ENCODE data around the gene ZBTB20. TPM values are rescaled to one million over a fixed set of nuclear protein-coding genes. Genes with fewer than 3 reads are reported as not detected.
"Not testable (repeated sequence)": the region's sequence is repeated elsewhere in the genome, so short reads cannot be mapped to it uniquely, and the experiment has no call there.

Gene ZBTB20
- total RNA-seq, 1 donor from 2014 or later: 32.5 TPM

DNA sequence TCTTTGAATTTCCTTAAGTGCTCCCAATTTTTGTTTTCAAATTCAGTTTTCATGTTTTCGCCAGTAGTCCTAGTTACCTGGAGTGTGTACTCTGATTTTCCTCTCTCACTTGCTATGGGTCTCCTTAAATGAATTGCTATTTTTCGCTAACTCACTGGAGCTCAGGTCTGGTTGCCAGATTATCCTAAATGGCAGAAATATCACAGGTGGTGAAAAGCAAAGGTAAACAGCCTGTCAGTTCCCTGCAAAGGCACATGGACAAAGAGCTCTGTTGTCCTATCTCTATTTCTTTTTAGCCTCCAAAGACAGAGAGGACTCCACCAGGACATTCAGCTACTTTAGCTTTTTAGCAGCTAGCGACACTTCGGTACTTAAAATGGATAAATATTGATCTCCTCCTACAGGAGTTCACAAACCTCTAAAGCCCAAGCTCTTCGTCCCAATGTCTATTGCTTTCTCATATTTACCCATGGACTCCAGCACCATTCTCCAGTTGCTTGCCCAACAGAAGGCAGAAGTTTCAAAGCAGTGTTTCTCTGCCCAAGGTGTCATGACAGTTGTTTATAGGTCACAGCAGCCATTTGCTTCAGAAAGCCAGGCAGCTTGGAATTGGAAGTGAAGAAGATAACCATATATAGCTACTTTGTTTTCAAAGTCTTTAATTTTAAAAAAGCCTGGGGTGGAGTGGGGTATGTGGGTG is 12.3 kb downstream of the ZBTB20 start:
- no peaks in the 10 kb centered on the region for H3K27me3 ChIP-seq (ENCODE audit: control insufficient read depth, insufficient read depth, low read length)
- no peak overlapping the region for H3K4me3 ChIP-seq (ENCODE audit: low read depth, low read length)
- no peak for DNase-seq (ENCODE audit: low read depth)
- no peak for TF ChIP-seq CTCF (IDR thresholded peaks at IDR 0.05; ENCODE audit: insufficient read depth, low read length, poor library complexity, severe bottlenecking)
- H3K36me3 ChIP-seq (ENCODE audit: control insufficient read depth, insufficient read depth, low read length): no peaks in the 10 kb centered on the region

DNA sequence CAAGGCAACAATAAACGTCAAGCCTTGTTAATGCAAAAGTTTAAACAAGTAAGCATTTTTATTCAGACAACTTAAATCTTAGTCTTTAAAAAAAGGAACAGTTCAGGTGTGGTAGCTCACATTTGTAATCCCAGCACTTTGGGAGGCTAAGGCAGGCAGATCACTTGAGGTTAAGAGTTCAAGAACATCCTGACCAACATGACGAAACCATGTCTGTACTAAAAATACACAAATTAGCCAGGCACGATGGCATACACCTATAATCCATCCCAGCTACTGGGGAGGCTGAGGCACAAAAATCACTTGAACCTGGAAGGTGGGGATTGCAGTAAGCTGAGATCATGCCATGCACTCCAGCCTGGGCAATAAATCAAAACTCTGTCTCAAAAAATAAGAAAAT is 19.9 kb downstream of the ZBTB20 start:
- TF ChIP-seq CTCF (IDR thresholded peaks at IDR 0.05; ENCODE audit: insufficient read depth, low read length, poor library complexity, severe bottlenecking): no peak
- DNase-seq (ENCODE audit: low read depth): no peak

DNA sequence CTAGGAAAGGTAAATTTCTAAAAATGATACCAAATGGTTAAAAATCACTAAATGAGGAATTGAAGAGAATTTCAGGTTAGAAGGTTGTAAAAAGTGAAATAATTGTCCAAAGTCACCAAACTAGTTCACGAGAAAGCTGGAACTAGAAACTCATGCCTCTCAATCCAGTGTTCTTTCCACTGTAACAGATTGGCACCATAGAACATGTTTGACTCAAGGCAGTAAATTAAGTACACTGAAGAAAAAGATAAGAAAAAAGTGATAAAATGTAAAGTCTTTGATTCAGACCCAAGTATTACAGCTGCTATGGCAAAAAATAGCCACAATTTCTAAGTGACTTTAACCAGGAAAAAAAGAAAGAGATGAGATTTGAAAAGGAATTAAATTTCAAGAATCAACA is 26.5 kb downstream of the ZBTB20 start:
- no peak overlapping the region for H3K4me3 ChIP-seq (ENCODE audit: low read depth, low read length)
- no peaks in the 10 kb centered on the region for H3K27me3 ChIP-seq (ENCODE audit: control insufficient read depth, insufficient read depth, low read length)
- no peaks in the 10 kb centered on the region for H3K36me3 ChIP-seq (ENCODE audit: control insufficient read depth, insufficient read depth, low read length)
- TF ChIP-seq CTCF (IDR thresholded peaks at IDR 0.05; ENCODE audit: insufficient read depth, low read length, poor library complexity, severe bottlenecking): no peak
- no peak for DNase-seq (ENCODE audit: low read depth)

More for the DNA sequence above, 19.9 kb downstream of the ZBTB20 start:
- Histone ChIP-seq H3K36me3 (ENCODE audit: control insufficient read depth, insufficient read depth, low read length) (no peaks in the 10 kb centered on the region), H3K4me3 (ENCODE audit: low read depth, low read length) (no peak overlapping the region), H3K27me3 (ENCODE audit: control insufficient read depth, insufficient read depth, low read length) (no peaks in the 10 kb centered on the region)

DNA sequence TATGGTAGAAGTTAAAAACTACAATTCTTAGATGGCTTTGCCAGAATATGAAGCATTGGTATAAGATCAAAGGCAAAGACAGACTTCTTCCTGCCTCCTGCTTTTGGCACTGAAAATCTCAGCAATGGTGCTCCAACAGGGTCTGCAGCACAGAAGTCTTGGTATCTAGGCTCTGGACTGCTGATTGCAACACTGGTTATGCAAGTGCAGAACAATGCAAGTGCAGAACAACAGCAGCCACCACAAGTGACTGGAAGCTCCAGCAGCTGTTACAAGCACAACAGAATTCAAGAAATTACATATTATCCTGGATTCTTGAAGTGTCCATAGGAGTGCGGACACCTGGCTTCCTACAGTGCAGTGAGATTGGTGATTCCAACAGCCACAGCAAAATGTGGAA is 33.7 kb downstream of the ZBTB20 start:
- Histone ChIP-seq H3K36me3 (ENCODE audit: control insufficient read depth, insufficient read depth, low read length) (no peaks in the 10 kb centered on the region), H3K27me3 (ENCODE audit: control insufficient read depth, insufficient read depth, low read length) (no peaks in the 10 kb centered on the region), H3K4me3 (ENCODE audit: low read depth, low read length) (no peak overlapping the region)
- DNase-seq (ENCODE audit: low read depth): no peak
- TF ChIP-seq CTCF (IDR thresholded peaks at IDR 0.05; ENCODE audit: insufficient read depth, low read length, poor library complexity, severe bottlenecking): no peak

- H3K27me3 ChIP-seq (ENCODE audit: control insufficient read depth, insufficient read depth, low read length): no peaks in the 10 kb centered on the region
- DNase-seq (ENCODE audit: low read depth): no peak
- no peak for TF ChIP-seq CTCF (IDR thresholded peaks at IDR 0.05; ENCODE audit: insufficient read depth, low read length, poor library complexity, severe bottlenecking)
- H3K36me3 ChIP-seq (ENCODE audit: control insufficient read depth, insufficient read depth, low read length): no peaks in the 10 kb centered on the region
- H3K4me3 ChIP-seq (ENCODE audit: low read depth, low read length): no peak overlapping the region
These were observed 35.5 kb downstream of the ZBTB20 start for GRCh38 chr3:115111632-115112031.

- Histone ChIP-seq H3K27me3 (ENCODE audit: control insufficient read depth, insufficient read depth, low read length) (no peaks in the 10 kb centered on the region), H3K36me3 (ENCODE audit: control insufficient read depth, insufficient read depth, low read length) (no peaks in the 10 kb centered on the region), H3K4me3 (ENCODE audit: low read depth, low read length) (no peak overlapping the region)
- no peak for DNase-seq (ENCODE audit: low read depth)
- TF ChIP-seq CTCF (IDR thresholded peaks at IDR 0.05; ENCODE audit: insufficient read depth, low read length, poor library complexity, severe bottlenecking): no peak
These were observed 36.3 kb downstream of the ZBTB20 start for GRCh38 chr3:115110830-115111229.

GRCh38 chr3:115110066-115110465 is 37.0 kb downstream of the ZBTB20 start:
- not testable (repeated sequence) for H3K4me3 ChIP-seq (ENCODE audit: low read depth, low read length); H3K27me3 ChIP-seq (ENCODE audit: control insufficient read depth, insufficient read depth, low read length); DNase-seq (ENCODE audit: low read depth); H3K36me3 ChIP-seq (ENCODE audit: control insufficient read depth, insufficient read depth, low read length)
